DOHH2 (cell line): Measurements from ENCODE around the gene CNNM4.

ENCODE experiments used
- H3F3A ChIP-seq: fragments of 200-600 bp; sonication (generic), shearing (Covaris generic); 2 replicates; pipeline ENCODE4 v1.6.0; 2016; ENCODE audit warnings: antibody characterized with exemption, mild to moderate bottlenecking; ENCODE audit not compliant: control insufficient read depth, insufficient read depth
- H3K27ac ChIP-seq: fragments of 200-600 bp; sonication (generic); 2 replicates; pipeline ENCODE4 v1.5.1; 2014; ENCODE audit warnings: low read depth, mild to moderate bottlenecking, low read length, moderate library complexity
- H3K27me3 ChIP-seq: fragments of 200-600 bp; sonication (generic); 2 replicates; pipeline ENCODE4 v1.6.1; 2014; ENCODE audit warnings: mild to moderate bottlenecking, low read length, mixed read lengths; ENCODE audit not compliant: control insufficient read depth
- H3K36me3 ChIP-seq: fragments of 200-600 bp; sonication (generic); 2 replicates; pipeline ENCODE4 v1.6.1; 2014; ENCODE audit warnings: mild to moderate bottlenecking, low read length, moderate library complexity, mixed read lengths; ENCODE audit not compliant: control insufficient read depth
- H3K4me1 ChIP-seq: fragments of 200-600 bp; sonication (generic); 2 replicates; pipeline ENCODE4 v1.6.1; 2014; ENCODE audit warnings: mild to moderate bottlenecking, low read length, mixed read lengths; ENCODE audit not compliant: control insufficient read depth
- H3K4me2 ChIP-seq: fragments of 200-600 bp; sonication (generic); 2 replicates; pipeline ENCODE4 v1.6.0; 2014; ENCODE audit warnings: mild to moderate bottlenecking, low read length, moderate library complexity
- H3K4me3 ChIP-seq: fragments of 200-600 bp; sonication (generic); 2 replicates; pipeline ENCODE4 v1.5.1; 2014; ENCODE audit warnings: mild to moderate bottlenecking, low read length, mixed read lengths
- H3K79me2 ChIP-seq: fragments of 200-600 bp; sonication (generic); 2 replicates; pipeline ENCODE4 v1.6.1; 2014; ENCODE audit warnings: mild to moderate bottlenecking, low read length, mixed read lengths; ENCODE audit not compliant: control insufficient read depth
- H3K9me2 ChIP-seq: fragments of 200-600 bp; sonication (generic); replicated peaks from 2 replicates; pipeline ENCODE4 v1.6.1; 2014; ENCODE audit warnings: mild to moderate bottlenecking, low read length, mixed read lengths; ENCODE audit not compliant: control insufficient read depth
- H3K9me3 ChIP-seq: fragments of 200-600 bp; sonication (generic); 2 replicates; pipeline ENCODE4 v1.6.1; 2014; ENCODE audit warnings: antibody characterized with exemption, low read length, mixed read lengths; ENCODE audit not compliant: control insufficient read depth, insufficient read depth
- H4K20me1 ChIP-seq: fragments of 200-600 bp; sonication (generic); 2 replicates; pipeline ENCODE4 v1.6.0; 2014; ENCODE audit warnings: low read depth, mild to moderate bottlenecking, antibody characterized with exemption, low read length, moderate library complexity; ENCODE audit not compliant: control insufficient read depth, insufficient read depth
- CTCF ChIP-seq: fragments of 200-600 bp; sonication (generic); IDR thresholded peaks from one replicate; pipeline ENCODE4 v1.5.1; 2014; ENCODE audit warnings: antibody characterized with exemption, mild to moderate bottlenecking, low read depth, low read length; ENCODE audit not compliant: poor library complexity, severe bottlenecking
- EZH2phosphoT487 ChIP-seq: fragments of 200-600 bp; sonication (generic); IDR thresholded peaks from 2 replicates; pipeline ENCODE4 v1.6.1; 2017; ENCODE audit warnings: borderline replicate concordance, mild to moderate bottlenecking, antibody characterized with exemption, low read length, moderate library complexity, mixed read lengths

CNNM4 gene

DNA sequence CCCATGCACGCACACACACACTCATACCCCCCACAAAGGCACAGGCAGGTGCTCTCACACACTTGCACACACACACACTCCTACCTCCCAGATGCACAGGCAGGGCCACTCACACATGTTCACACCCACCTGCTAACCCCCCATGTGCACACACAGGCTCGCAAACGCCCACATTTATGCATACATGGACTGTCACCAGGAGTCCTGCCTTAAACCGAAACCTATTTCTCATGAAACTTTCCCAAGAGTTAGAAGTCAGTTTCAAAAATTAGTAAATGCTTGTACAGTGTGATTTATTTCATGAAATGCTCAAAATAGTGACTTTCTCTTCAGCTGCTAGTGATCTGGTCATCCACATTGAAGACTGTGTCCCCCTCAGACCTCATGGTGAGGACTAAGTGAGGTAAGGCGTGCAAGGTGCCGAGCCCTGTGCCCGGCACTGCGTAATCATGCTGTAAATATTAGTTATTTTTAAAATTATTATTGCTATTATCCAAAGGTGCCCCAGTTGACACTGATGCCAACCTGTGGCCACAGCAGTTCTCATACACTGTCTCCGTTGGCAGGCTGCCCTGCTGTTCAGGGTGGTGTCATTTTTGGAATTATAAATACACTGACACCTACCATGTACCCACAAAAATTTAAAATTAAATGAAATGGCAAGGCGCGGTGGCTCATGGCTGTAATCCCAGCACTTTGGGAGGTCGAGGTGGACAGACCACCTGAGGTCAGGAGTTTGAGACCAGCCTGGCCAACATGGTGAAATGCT is 12.4 kb downstream of the CNNM4 start:
- no peak for TF ChIP-seq CTCF
- no peak for TF ChIP-seq EZH2phosphoT487
- Histone ChIP-seq H3K4me3 (peak overlapping the region; percentile 29; the same call in 1 of the 2 replicates), H3K79me2 (peaks cover 16% of the 10 kb centered on the region), H3K27me3 (no peaks in the 10 kb centered on the region), H3K27ac (0 out of 2 replicates have a peak overlapping the region, but pooled peaks have one; percentile 18), H3K4me1 (peaks cover 58% of the 10 kb centered on the region), H4K20me1 (no peaks in the 10 kb centered on the region), H3K9me3 (no peaks in the 10 kb centered on the region), H3F3A (peaks cover 6% of the 10 kb centered on the region; the same call in 1 of the 2 replicates), H3K4me2 (peak overlapping the region; percentile 79), H3K9me2 (no peaks in the 10 kb centered on the region), H3K36me3 (no peaks in the 10 kb centered on the region)

- H3K9me3 ChIP-seq, result no peaks in the 10 kb centered on the region
- peak overlapping the region; percentile 65 for H3K4me3 ChIP-seq
- peak overlapping the region; percentile 41 for H3K27ac ChIP-seq
- H3K4me2 ChIP-seq, result peak overlapping the region; percentile 79
- no peaks in the 10 kb centered on the region for H3K9me2 ChIP-seq
- no peaks in the 10 kb centered on the region for H4K20me1 ChIP-seq
- H3F3A ChIP-seq, result peaks cover 6% of the 10 kb centered on the region; the same call in 1 of the 2 replicates
- no peaks in the 10 kb centered on the region for H3K36me3 ChIP-seq
- TF ChIP-seq EZH2phosphoT487 (no peak), CTCF (no peak)
- no peaks in the 10 kb centered on the region for H3K27me3 ChIP-seq
- peaks cover 11% of the 10 kb centered on the region for H3K79me2 ChIP-seq
- H3K4me1 ChIP-seq, result peaks cover 50% of the 10 kb centered on the region
These were observed 13.2 kb downstream of the CNNM4 start for GRCh38 chr2:96773922-96774321.

DNA sequence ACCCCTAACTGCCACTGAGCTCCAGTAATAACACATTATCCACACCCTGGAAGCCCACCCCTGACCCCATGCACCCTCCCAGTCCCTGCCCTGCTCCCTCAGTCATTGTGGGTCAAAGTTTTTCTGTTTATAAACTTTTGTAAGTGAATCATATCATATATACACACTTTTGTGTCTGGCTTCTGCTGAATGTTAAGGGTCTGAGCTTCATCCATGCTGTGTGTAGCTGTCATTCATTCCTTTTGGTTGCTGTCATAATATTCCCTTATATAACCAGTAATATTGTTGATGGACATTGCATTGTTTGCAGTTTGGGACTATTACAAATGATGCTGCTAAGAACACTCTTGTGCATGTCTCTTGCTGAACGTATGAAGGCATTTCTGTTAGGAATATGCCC is 14.5 kb downstream of the CNNM4 start:
- Histone ChIP-seq H3F3A (peaks cover 6% of the 10 kb centered on the region; the same call in 1 of the 2 replicates), H3K4me1 (peaks cover 50% of the 10 kb centered on the region), H3K27me3 (no peaks in the 10 kb centered on the region), H3K4me2 (peak overlapping the region; percentile 34), H3K79me2 (peaks cover 8% of the 10 kb centered on the region), H3K4me3 (no peak overlapping the region), H3K9me2 (no peaks in the 10 kb centered on the region), H4K20me1 (no peaks in the 10 kb centered on the region), H3K9me3 (no peaks in the 10 kb centered on the region), H3K36me3 (no peaks in the 10 kb centered on the region), H3K27ac (no peak overlapping the region)
- TF ChIP-seq EZH2phosphoT487 (no peak), CTCF (no peak)
